HG03025 (cell line): ENCODE data around the gene ZFHX3.

Experiments used
- ATAC-seq: cut with Tn5 transposase; IDR thresholded peaks from one replicate; pipeline ENCODE4 v1.9.1; 2021; ENCODE audit warnings: mild to moderate bottlenecking, moderate library complexity; ENCODE audit not compliant: unreplicated experiment, low FRiP score

ZFHX3 gene

GRCh38 chr16:72788269-72788809 is 259.6 kb downstream of the ZFHX3 start:
- ATAC-seq: no peak

DNA sequence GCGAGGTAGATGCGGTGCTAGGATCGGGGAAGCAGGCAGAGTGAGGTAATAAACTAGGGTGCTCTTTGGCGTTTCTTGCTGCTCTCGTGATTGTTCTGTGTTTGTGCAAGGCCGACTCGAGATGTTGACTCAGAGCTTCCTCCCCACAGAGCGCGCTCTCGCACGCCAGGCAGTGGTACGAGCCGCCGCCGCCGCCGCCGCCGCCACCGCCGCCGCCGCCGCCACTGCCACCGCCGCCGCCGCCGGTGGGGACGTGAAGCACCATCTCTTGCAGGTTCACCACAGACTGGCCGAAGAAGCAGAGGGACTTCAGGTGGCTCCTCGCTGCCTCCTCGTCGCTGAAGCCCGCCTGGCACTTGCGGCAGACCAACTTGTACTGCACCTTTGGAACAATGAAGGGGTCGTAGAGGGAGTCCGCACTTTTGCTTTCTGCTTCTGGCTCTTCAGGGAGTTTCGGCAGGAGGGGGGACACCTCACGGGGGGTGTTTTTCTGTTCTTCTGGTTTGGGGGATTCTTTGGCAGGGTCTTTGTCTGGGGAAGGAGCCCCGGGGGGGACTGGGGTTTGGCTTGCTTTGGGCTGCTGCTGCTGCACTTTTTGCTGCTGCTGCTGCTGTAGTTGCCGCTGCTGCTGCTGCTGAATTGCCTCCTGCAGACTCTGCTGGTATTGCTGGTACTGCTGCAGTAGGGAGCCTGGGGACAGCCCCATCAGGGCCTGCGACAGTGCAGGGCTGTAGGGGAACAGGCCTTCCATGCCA is 260.2 kb downstream of the ZFHX3 start:
- ATAC-seq: peak; percentile 79

GRCh38 chr16:72787130-72787513 is 260.8 kb downstream of the ZFHX3 start:
- ATAC-seq: no peak

GRCh38 chr16:72786606-72787005 is 261.3 kb downstream of the ZFHX3 start:
- ATAC-seq: no peak

DNA sequence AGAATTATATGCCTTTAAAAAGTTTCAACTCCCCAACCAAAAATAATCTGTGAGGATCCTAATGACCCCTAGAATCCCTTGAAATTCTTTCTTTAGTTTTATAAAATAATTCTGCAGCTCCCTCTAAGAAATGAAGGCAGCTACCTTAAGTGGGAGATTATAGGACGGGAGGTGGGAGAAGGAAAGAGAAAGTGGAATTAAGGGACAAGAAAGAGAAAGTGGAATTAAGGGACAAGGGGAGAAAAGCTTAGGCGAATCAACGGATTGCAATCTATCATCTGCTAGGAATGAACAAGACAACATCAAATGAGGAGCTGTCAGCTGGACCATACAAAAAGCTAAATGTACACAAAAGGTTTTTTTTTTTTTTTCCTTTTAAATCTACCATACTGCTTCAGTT is 262.0 kb downstream of the ZFHX3 start:
- no peak for ATAC-seq

- no peak for ATAC-seq
Observed at GRCh38 chr16:72785171-72785570, 262.8 kb downstream of the ZFHX3 start.

GRCh38 chr16:72783716-72784318 is 264.1 kb downstream of the ZFHX3 start:
- no peak for ATAC-seq

GRCh38 chr16:72769876-72770275 is 278.1 kb downstream of the ZFHX3 start:
- ATAC-seq: no peak

GRCh38 chr16:72768591-72768990 is 279.3 kb downstream of the ZFHX3 start:
- ATAC-seq: no peak

GRCh38 chr16:72766506-72766905 is 281.4 kb downstream of the ZFHX3 start:
- ATAC-seq: no peak

- no peak for ATAC-seq
Observed at GRCh38 chr16:72764015-72764654, 283.8 kb downstream of the ZFHX3 start.

GRCh38 chr16:72760581-72760980 is 287.3 kb downstream of the ZFHX3 start:
- no peak for ATAC-seq

- no peak for ATAC-seq
Observed at GRCh38 chr16:72753881-72754280, 294.0 kb downstream of the ZFHX3 start.

GRCh38 chr16:72752004-72752695 is 295.8 kb downstream of the ZFHX3 start:
- ATAC-seq: no peak

GRCh38 chr16:72751076-72751475 is 296.9 kb downstream of the ZFHX3 start:
- no peak for ATAC-seq

DNA sequence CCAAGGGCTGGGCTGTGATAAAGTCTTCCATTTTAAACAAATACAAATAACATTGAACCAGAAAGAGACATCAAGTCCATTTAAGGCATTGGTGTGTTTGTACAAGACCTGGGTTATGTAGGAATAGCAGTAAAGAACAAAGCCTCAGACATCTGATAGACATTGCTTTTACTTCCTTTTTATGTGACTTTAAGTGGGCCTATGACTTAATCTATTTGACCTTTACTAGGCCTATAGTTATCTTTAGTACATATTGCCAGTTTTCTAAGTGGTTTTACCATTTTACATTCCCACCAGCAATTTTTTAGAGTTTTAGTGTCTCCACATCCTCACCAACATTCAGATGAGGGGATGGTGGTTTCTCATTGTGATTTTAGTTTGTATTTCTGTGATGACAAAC is 298.8 kb downstream of the ZFHX3 start:
- no peak for ATAC-seq

- no peak for ATAC-seq
Observed at GRCh38 chr16:72744076-72744793, 303.7 kb downstream of the ZFHX3 start.

DNA sequence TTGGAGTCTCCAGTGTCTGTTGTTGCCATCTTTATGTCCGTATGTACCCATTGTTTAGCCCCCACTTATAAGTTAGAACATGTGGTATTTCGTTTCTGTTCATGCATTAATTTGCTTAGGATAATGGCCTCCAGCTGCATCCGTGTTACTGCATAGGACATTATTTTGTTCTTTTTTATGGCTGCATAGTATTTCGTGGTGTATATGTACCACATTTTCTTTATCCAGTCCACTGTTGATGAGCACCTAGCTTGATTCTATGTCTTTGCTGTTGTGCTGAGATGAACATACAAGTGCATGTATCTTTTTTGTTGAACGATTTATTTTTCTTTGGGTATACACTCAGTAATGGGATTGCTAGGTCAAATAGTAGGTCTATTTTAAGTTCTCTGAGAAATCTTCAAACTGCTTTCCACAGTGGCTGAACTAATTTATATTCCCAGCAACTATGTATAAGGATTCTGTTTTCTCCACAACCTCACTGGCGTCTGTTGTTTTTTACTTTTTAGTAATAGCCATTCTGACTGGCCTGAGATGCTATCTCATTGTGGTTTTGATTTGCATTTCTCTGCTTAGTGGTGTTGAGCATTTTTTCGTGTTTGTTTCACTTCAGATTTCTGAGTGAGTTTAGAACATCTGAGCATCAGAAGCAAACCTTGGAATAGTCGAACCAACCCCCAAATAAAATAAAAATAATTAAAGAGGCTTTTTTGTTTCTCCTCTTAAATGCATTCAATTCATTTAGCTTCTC is 304.7 kb downstream of the ZFHX3 start:
- ATAC-seq: peak; percentile 69

DNA sequence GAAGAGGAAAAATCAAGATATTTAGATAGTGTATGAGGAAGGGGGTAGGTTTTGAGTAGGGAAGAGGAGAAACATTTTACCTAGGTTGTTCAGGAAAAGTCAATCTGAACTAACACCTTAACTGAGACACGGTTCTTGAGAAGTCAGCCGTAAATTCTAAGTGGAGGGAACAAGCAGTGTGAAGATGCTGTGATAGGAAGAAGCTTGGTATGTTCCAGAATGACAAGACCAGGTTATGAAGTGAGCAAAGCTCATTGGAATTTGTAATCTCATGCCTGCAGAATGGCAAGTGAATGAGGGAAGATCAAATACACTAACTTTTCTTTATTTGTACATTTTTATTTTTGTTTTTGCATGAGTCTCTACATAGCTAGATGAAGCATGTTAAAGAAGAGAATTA is 307.6 kb downstream of the ZFHX3 start:
- ATAC-seq: no peak

- no peak for ATAC-seq
Observed at GRCh38 chr16:72739577-72739976, 308.4 kb downstream of the ZFHX3 start.
